Upper lobe of left lung (tissue), 4 donors: ENCODE data around the gene RPL3.

Experiments
- CTCF ChIP-seq, 6 experiments: fragments of 450-650 bp in 4 of 6; fragments of 200-600 bp in 2 of 6; sonication (generic) in 2 of 6; IDR thresholded peaks; one replicate each; pipeline ENCODE4 v1.5.1; 2016 to 2019; ENCODE audit warnings: antibody characterized with exemption in 6 of 6
- POLR2A ChIP-seq, 4 donors: fragments of 450-650 bp; IDR thresholded peaks; one replicate each; pipeline ENCODE4 v1.5.1; 2016 to 2017; ENCODE audit warnings: antibody characterized with exemption in 4 of 4, mild to moderate bottlenecking in 2 of 4

DNA sequence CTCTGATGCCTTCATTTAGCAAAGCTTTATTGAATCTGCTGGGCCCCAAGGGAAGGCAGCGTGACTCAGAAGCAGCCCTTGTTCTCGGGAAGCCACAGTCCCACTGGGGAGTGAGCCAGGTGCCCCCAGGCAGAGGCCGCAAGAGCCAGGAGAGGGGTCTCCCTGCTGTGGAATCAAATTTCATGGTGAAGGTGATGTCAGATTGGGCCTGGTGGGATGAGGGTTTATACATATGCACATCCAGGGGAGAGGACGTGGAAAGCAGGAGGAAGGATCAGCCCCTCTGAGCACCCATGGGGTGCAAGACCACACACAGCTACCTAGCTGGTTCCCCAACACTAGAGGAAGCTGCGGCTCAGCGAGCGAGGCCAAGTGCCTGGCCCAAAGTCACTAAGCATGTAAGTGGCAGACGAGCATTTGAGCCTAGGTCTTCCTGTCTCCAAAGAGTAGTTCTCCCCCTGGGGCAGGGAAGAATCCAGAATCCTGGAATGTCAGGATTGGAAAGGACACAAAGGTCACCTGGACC, 32.3 kb upstream of the RPL3 start:
- TF ChIP-seq CTCF (IDR thresholded peaks at IDR 0.05) (no peak), POLR2A (IDR thresholded peaks at IDR 0.05) (no peak)
